ENCODE results near the gene KRT75.

GRCh38 chr12:52413782-52414345 is 20.3 kb downstream of the KRT75 start:
- TF ChIP-seq CTCF (conservative IDR thresholded peaks at IDR 0.05) (no peak), ZFX (IDR thresholded peaks at IDR 0.05) (no peak)
